Thyroid gland (tissue), 4 donors: ENCODE measurements around the gene CCL17.

Experiments used
- CTCF ChIP-seq, 6 experiments: fragments of 200-600 bp in 3 of 6; fragments of 450-650 bp in 3 of 6; sonication (generic) in 3 of 6; IDR thresholded peaks; one replicate each; pipeline ENCODE4 v1.5.1; 2016 to 2019; ENCODE audit warnings: antibody characterized with exemption in 6 of 6, mild to moderate bottlenecking in 2 of 6, inconsistent platforms in 1 of 6, moderate library complexity in 1 of 6
- POLR2A ChIP-seq, 2 donors: fragments of 450-650 bp; IDR thresholded peaks; one replicate each; pipeline ENCODE4 v1.6.1; 2017; ENCODE audit warnings: antibody characterized with exemption in 2 of 2, mild to moderate bottlenecking in 2 of 2, moderate library complexity in 1 of 2

DNA sequence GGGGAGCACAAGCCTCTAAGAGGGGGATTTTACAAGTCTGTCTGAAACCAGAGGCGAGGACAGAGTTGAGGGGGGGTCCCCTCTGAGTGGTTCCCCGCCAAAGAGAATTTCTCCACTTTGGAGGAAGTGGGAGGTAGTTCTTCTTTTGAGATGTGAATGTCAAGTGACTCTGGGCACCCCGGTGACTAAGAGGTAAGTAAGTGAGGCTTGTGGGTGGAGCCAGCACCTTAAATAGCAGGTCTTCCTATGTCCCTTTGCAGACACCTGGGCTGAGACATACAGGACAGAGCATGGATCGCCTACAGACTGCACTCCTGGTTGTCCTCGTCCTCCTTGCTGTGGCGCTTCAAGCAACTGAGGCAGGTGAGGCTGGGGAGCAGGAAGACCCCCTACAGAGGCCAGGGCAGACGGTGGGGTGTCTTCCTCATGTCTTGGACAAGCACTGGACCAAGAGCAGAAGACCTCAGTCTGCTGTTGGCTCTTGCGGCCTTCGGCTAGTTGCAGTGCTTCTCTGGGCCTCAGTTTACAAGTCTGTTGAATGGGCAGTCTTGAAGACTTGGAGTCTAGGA, 46.0 kb upstream of the CCL17 start, which contains the start of gene CCL22:
- TF ChIP-seq CTCF (IDR thresholded peaks at IDR 0.05) (no peak), POLR2A (IDR thresholded peaks at IDR 0.05) (no peak)
